Colon (tissue), 2 donors: ENCODE data around the gene VIL1.

Source experiments
- FAIRE-seq: peaks from 2 replicates; lab custom pipeline; 2012; peaks lifted over from hg19 to GRCh38; lab: Jason Lieb, UNC
- donor health status: control.
- donor health status: control.

Gene VIL1

DNA sequence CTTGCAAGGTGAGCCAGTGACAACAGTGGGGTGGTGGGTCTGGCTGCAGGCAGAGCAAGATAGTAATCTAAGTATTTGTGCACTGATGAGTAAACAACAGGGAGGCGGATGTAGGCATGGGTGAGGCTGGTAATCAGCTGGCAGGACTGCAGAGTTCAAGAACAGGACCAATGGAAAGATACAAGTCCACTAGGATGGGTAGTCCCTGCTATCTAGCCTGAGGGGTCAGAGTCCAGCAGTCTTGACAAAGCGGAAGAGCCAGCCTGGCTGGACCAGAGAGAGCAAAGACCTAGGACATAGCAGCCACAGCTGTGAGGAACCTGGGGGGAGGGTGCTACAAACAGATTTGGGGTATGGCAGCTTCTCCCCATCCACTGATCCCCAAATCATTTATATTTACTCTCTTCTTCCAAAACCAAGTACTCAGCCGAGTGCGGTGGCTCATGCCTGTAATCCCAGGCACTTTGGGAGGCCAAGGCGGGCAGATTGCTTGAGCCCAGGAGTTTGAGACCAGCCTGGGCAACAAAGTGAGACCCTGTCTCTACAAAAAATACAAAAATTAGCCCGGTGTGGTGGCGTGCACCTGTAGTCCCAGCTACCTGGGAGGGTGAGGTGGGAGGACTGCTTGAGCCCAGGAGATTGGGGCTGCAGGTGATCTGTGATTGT, 25.9 kb downstream of the VIL1 start:
- FAIRE-seq = no peak

DNA sequence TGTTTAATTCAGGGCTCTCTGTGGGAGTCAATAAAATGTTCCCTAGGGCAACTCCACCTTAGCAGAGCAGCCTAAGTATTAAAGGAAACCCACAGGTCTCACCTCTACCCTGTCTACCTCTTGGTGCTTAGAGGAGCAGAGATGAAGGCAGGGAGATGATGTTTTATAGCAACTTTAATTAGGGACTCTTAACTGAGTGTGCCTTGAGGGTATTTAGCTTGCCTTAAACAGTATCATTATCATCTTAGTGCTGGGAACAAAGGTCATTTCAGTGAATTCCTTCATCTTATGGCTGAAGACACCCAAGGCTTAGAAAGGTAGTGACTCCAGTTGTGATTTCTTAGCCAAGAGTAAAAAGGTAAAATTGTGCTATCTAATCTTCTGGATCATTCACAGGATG, 26.7 kb downstream of the VIL1 start:
- FAIRE-seq = no peak

DNA sequence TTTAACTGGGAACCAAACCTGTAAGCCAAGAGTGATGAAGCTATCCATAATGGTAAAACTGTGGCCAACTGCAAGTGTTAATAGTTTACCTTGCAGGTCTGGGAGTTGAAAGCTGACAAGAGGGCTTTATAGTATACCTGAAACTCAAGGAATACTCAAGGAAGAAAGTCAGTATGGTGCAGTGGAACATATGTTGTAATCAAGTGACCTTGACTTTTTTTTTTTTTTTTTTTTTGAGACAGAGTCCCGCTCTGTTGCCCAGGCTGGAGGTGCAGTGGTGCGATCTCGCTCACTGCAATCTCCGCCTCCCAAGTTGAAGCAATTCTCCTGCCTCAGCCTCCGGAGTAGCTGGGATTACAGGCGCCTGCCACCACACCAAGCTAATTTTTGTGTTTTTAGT, 27.6 kb downstream of the VIL1 start:
- FAIRE-seq = no peak

DNA sequence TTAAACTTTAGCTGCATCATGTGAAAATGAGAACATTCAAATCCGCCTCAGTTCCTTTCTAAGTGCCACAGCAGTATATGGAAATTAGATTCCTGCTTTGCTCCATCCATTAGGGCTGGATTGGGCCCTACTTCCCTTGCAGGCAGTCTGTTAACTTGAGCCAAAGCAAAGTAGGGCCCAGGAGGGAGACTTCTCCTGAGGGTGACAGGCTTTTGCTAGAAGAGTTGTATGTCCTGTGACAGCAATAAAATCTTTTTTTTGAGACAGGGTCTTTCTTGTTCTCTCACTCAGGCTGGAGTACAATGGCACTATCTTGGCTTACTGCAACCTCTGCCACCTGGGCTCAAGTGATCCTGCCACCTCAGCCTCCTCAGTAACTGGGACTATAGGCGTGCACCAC, 28.1 kb downstream of the VIL1 start:
- no peak for FAIRE-seq

DNA sequence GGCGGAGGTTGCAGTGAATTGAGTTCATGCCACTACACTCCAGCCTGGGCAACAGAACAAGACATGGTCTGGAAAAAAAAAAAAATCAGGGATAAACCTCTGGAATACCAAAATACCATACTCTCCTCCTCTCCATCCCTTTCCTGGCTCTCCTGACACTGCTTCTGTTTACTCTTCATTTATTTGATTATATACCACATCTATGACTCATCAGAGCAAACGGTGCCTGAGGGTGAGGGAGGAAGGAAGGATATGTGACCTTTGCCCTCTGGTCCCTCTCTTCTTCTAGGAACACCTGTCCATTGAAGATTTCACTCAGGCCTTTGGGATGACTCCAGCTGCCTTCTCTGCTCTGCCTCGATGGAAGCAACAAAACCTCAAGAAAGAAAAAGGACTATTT, 30.0 kb downstream of the VIL1 start:
- FAIRE-seq = no peak

DNA sequence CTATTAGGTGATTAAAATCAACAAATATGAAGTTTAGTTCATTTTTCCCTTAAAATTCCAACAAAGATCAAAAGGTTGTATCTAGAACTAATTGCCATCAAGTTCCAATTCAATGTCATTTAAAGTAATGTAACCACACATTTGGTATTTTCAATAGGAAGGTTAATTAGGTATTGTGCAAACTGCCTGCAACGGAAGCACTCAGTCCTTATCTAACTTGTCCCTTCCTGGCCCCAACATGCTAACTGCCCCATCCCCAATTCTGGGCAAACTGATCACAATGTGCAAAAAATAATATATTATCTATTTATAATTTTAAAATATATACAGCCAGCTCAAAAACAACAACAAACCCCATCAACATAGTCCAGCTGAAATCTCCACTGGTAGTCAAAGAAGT, 33.2 kb downstream of the VIL1 start:
- no peak for FAIRE-seq

DNA sequence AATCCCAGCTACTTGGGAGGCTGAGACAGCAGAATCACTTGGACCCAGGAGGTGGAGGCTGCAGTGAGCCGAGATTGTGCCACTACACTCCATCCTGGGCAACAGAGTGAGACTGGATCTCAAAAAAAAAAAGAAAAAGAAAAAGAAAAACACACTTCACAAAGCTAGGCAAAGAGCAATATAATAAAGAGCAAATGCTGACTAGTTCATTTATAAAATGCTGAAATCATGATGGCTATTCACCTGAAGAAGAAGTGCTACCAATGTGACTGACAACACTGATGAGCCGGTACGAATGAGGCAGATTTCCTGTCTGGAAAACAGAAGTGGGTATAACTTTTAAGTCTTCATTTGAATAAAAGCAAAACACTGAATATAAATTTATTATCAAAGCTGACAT, 37.9 kb downstream of the VIL1 start:
- no peak for FAIRE-seq

DNA sequence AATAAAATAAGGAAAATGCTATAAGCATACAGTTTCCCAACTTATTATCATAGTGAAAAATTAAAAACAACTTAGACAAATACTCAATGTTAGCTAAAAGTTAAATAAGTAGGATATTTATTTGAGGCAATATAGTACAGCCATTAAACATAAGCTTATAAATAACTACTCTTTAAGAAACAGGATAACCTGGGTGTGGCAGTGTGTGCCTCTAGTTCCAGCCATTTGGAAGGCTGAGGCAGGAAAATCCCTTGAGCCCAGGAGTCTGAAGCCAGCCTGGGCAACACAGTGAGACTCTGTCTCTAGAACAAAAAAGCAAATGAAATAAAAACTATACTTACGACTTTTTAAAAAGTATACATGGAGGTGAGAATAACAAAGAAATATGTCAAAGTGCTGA, 39.7 kb downstream of the VIL1 start:
- FAIRE-seq = no peak

DNA sequence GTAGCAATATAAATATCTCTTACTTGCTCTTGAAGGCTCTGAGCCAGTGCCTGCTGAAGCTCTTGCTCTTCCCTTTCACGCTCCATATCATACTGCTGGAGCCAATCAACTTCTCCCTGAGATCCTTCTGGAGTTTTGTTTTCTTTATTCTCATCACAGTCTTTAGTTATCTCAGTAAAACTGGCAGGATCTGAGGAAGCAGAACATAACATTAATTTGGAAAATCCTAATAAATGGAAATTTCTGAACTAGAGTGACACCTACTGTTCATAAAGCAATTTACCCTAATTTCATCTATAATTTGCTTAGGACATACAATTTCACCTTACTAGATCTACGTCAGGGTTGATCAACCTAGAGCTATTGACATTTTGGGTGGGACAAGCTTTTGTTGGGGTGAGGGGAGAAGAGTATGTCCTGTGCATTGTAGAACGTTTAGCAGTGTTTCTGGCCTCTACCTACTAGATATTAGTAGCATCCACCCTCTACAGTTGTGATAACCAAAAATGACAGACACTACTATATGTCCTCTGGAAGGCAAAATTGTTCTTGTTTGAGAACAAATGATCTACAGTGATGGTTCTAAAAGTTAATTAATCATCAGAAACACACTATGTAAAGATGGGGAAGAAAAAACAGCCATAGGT, 47.2 kb downstream of the VIL1 start:
- FAIRE-seq = no peak

DNA sequence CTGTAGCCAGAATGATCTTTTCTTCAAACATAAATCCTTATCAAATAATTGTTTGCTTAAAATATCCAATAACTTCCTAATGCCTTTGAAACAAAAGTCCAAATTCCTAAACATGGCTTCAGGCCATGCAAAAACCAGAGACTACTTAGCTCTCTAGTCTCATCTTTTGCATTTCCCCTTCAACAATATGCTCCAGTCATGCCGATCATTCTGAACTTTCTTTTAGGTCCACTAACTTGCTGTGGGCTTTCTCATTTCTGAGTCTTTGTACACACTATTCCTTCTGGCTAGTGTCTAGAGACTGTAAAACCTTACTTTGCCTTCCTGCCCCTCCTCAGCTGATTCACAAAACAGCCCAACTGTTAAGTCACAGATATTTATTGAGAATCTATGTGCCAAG, 51.5 kb downstream of the VIL1 start:
- FAIRE-seq = no peak

DNA sequence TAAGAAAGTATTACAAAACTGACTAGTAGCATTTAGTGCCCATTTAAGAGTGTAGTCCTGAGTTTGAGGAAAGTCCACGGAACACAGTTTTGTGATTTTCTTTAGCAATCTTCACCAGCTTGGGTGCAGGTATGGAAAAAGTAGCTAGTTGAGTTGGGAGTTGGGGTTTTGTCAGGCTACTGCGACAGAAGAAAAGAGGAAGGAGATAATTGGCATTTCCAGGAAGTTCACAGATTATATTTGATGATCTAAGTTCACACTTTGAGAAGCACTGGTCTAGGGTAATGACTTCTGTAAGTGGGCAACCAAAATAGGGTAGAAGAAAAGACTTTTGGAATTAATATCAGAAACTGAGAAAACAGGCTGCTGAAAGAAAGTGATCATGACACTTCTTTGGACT, 52.1 kb downstream of the VIL1 start:
- no peak for FAIRE-seq

DNA sequence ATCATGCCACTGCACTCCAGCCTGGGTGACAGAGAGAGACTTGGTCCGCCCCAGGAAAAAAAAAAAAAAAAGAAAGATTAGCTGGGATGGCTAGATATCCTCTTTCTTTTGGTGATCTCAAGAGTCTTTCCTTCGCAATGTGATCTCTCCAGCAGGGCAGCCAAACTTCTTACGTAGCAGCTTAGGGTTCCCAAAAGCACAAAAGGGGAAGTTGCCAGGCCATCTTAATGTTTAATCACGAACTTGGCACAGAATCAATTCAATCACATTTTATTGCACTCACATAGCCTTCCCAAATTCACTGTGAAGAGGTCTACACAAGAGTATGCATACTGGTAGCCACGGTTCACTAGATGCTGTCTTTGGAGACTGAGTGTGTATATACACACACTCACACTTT, 53.1 kb downstream of the VIL1 start:
- FAIRE-seq = no peak

DNA sequence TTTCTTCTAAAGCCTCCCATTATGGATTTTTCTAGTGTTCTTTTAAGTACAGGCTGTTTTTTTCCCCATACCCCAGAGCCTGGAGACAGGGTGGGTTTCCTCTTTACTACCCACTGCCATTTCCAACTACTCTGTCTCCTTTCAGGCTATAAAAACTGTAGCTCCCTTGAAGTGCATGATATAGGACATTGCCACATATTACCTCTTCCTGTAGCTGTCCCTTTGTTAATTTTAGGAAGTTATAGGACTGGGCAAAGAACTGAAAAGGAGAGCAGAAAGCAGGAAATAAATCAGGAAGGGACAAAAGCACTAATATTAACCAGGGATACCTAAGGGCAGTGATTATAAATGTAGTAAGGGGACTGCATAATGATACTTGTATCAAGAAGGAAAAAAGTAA, 54.1 kb downstream of the VIL1 start:
- no peak for FAIRE-seq

DNA sequence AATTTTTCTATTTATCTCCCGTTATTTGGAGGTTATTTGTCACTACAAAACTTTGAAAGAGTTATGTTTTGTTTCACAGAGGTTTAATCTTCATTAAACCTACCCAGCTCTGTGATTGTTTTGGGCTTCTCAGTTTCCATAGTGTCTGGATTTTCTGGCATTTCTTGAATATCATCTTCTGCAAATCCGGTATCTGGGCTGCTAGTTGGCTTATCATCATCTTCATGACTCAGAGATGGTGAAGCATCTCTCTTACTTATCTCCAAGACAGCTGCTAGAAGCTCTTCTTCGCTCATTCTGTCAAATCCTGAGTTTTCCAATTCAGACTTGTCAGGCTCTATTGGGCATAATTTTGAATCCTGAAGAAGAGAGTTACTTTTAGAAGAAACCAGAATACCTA, 55.6 kb downstream of the VIL1 start:
- FAIRE-seq = no peak

DNA sequence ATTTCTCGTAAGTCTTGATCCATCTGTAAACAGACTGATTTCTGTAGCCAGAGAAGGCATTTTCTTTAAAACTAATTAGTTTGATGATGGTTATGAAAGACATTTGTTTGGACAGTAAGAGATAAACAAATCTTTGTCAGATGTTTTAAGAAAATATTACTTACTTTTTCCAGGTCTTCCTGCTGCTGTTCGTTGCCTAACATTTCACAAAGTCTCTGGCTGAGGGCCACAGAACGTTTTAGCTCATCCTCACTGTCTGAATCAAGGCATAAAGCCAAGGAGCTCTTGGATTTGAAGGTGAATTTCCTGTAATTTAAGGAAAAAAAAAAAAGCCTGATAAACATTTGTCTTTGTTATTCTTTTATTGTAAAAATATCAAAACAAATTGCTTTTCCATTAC, 57.8 kb downstream of the VIL1 start:
- FAIRE-seq = no peak

DNA sequence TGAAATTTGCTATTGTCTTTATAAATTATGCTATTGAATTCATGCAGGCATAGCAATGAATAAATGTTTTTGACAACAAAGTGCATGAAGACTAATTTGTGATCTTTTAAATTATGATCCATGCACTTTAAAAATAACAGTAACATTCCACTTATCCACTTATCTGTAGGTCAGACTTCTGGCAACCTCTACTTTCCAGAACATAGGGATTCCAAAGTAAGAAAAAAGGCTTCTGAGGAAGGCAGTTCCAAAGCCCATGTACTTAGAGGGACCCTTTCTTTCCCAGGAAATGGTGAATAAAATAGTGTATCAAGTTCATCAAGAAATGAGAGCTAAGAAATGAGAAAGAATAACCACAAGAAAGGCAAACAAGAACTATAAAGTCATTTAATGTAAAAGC, 58.3 kb downstream of the VIL1 start:
- no peak for FAIRE-seq

DNA sequence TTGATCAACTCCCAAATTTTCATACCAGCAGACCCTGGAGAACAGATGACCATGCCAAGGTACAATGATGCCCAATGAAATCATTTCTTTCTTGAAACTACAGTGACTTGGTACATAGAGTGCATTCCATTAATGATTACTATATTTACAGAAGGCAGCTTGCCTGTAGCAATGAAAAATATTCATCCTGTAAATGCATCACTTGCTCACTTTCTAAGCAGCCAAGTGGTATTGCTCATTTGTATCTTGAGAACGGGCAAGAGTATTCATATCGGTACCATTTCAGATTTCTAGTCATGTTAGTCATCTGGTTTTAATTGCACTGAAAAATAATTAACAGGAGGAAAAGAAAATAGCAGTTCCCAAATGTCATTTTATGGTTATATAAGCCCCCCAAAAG, 59.6 kb downstream of the VIL1 start:
- FAIRE-seq = no peak

DNA sequence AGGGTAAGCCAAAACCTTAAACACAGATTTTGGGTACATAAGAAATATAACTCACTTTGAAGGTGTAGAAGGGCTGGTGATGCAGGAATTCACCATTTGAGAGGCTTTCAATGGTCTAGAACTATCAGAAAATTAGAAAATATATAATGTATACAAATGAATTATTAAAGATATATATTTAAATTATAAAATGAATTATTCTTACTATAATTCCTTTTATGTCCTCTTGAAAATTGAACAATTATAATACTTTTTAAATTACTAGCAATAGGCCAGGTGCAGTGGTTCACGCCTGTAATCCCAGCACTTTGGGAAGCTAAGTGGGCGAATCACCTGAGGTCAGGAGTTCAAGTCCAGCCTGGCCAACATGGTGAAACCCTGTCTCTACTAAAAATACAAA, 60.7 kb downstream of the VIL1 start:
- FAIRE-seq = no peak

DNA sequence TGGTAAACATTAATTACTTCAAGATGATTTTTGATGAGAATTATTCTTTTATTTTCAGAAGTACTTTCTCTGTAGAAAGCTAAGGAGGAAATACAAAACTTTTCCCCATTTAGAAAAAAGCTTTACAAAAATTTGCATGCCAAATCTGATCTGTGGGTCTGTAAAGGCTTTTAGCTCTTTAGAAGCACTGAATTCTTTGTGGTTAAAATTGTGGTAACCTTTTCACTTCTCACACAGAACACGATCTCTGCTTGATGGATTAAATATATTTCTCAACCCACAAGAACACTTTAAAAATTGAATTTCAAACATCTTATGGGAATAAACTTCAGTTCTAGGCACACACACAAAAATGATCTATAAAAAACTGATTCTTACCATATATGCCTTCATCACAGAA, 63.7 kb downstream of the VIL1 start:
- FAIRE-seq = no peak

DNA sequence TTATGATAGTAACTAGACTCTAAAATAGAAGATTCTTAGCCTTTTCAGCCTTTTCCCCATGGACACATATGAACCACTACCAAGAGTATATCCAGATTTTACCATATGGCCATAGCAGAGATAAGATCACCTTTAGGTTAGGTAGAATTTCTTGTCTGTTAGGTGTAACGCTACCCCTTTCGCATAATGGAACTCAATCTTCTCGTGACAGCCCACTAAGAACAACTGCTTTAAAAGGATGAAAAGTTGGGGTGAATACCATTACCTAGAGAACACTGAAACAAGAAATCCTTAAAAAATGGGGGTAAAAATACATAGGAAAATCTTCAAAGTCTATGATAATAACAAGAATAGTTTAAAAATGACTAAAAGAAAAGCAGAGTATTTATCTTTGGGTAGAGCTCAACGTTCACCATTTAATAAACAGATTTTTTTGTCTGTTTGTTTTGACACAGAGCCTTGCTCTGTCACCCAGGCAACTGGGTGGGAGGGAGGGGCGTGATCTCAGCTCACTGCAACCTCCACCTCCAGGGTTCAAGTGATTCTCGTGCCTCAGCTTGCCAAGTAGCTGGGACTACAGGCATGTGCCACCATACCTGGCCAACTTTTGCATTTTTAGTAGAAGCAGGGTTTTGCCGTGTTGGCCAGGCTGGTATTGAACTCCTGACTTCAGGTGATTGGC, 67.2 kb downstream of the VIL1 start:
- no peak for FAIRE-seq

DNA sequence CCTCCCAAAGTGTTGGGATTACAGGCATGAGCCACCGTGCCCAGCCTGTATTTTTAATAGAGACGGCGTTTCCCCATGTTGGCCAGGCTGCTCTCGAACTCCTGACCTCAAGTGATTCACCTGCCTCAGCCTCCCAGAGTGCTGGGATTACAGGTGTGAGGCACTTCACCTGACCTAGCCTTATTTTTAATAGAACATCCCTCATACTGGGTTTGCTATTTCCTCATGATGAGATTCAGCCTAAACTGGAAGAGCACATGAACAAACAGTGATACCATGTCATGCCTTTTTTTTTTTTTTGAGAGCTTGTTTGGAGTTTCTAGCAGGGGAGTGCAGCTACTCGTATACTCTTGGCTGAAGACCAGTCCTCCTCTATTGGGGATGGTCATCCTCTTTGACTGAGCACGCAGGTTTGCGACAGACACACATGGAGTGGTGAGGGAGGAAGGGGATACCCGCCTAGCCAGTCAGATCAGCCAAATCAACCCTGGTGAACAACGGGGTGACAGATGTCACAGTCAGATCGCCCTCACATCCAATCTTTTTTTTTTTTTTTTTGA, 81.7 kb downstream of the VIL1 start:
- FAIRE-seq = no peak

DNA sequence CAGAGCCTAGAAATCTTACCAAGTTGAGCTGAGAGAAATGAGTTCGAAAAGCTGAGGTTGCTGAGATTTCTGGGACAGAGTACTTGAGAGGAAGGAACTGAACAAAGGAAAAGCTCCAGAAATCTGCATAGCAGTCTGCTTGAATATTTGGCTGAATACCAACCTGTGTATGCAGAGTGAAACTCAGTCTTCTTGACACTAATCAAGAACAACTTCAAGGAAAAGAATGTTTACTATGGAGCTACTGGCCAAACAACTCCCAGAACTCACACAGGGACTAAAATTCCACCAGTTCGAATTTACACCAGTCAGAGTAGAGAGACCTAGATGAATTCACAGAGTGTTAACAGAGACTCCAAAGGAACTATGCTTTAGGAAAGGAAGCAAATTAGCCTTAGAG, 82.7 kb downstream of the VIL1 start:
- no peak for FAIRE-seq
